Testis (tissue), 3 donors: ENCODE results near the gene HOXA13. TPM values are rescaled to one million over a fixed set of nuclear protein-coding genes. Genes with fewer than 3 reads are reported as not detected.

Experiments used
- DNase-seq: peaks from one replicate; pipeline ENCODE4 v3.0.0-alpha.2; 2019
- H3K27ac ChIP-seq, 2 donors: fragments of 200-600 bp; sonication (generic); one replicate each; pipeline ENCODE4 v1.5.1; 2019
- H3K27me3 ChIP-seq: fragments of 200-600 bp; sonication (generic); one replicate; pipeline ENCODE4 v1.5.1; 2019
- H3K36me3 ChIP-seq: fragments of 200-600 bp; sonication (generic); one replicate; pipeline ENCODE4 v1.5.1; 2017; ENCODE audit warnings: low read depth; ENCODE audit errors: missing control alignments
- H3K4me1 ChIP-seq: fragments of 200-600 bp; sonication (generic); one replicate; pipeline ENCODE4 v1.5.1; 2019
- H3K4me3 ChIP-seq, 2 donors: fragments of 200-600 bp; sonication (generic); one replicate each; pipeline ENCODE4 v1.5.1; 2017 to 2019
- H3K9me3 ChIP-seq: fragments of 200-600 bp; sonication (generic); one replicate; pipeline ENCODE4 v1.5.1; 2017
- CTCF ChIP-seq, 3 experiments: fragments of 450-650 bp in 2 of 3; fragments of 200-600 bp in 1 of 3; sonication (generic) in 1 of 3; IDR thresholded peaks; one replicate each; pipeline ENCODE4 v1.5.1; 2016 to 2019; ENCODE audit warnings: antibody characterized with exemption in 3 of 3, mild to moderate bottlenecking in 2 of 3, moderate library complexity in 1 of 3
- POLR2A ChIP-seq: fragments of 450-650 bp; IDR thresholded peaks from one replicate; pipeline ENCODE4 v1.6.1; 2017; ENCODE audit warnings: antibody characterized with exemption, mild to moderate bottlenecking, moderate library complexity
- WGBS, 2 donors: methylation state at CpG; one replicate each; pipeline ENCODE4 v1.1.5; 2018; 5-methylcytosine and 5-hydroxymethylcytosine counted together
- intact Hi-C: fragments of 100-400 bp; cut with DNase I; formaldehyde crosslinking; loops from one replicate; pipeline ENCODE4 v1.15.1; 2023; ENCODE audit warnings: low total_unique reads
- polyA plus RNA-seq: library from polyadenylated mRNA; stranded (reverse); fragments of 350-450 nt; fragmentation: Illumina TruSeq; extraction: RNeasy Lipid Tissue Mini Kit (QIAGEN cat#74804); gene quantifications from one replicate; pipeline ENCODE4 v1.2.3, GENCODE V29; 2014; ENCODE audit warnings: low read depth, low replicate concordance; ENCODE audit not compliant: insufficient read depth
- total RNA-seq, 2 donors: library from RNA; depleted of rRNA; stranded (reverse); fragments of >200 nt; gene quantifications; one replicate each; pipeline ENCODE4 v1.2.3, GENCODE V29; 2016

The HOXA13 gene
- total and polyA plus RNA-seq, 3 donors from 2014 or later = 0.30 TPM; not detected in 2

GRCh38 chr7:27207348-27207985, 7.6 kb upstream of the HOXA13 start:
- TF ChIP-seq CTCF (IDR thresholded peaks at IDR 0.05) (no peak), POLR2A (no peak)
- H3K4me3 ChIP-seq = no peak overlapping the region
- DNase-seq = no peak
- peaks cover 5% of the 10 kb centered on the region for H3K27me3 ChIP-seq
- intact Hi-C loops = no loop called here
- H3K36me3 ChIP-seq = no peaks in the 10 kb centered on the region
- no peak overlapping the region for H3K27ac ChIP-seq
- 55 to 66% methylated on average over 7 of the region's 7 CpGs for WGBS, 2 donors
- no peaks in the 10 kb centered on the region for H3K9me3 ChIP-seq
- peaks cover 15% of the 10 kb centered on the region for H3K4me1 ChIP-seq

- no peaks in the 10 kb centered on the region for H3K36me3 ChIP-seq
- WGBS, 2 donors = 11 to 18% methylated on average over 32 to 52 of the region's 52 CpGs
- H3K4me1 ChIP-seq = peaks cover 14% of the 10 kb centered on the region
- no peak for DNase-seq
- no peak overlapping the region for H3K4me3 ChIP-seq
- TF ChIP-seq POLR2A (no peak), CTCF (IDR thresholded peaks at IDR 0.05) (no peak)
- no peaks in the 10 kb centered on the region for H3K9me3 ChIP-seq
- H3K27ac ChIP-seq = no peak overlapping the region
- intact Hi-C loops = no loop called here
- peaks cover 5% of the 10 kb centered on the region for H3K27me3 ChIP-seq
These were observed 5.7 kb upstream of the HOXA13 start for GRCh38 chr7:27205325-27206280.

- no peak for DNase-seq
- WGBS, 2 donors = 3 to 10% methylated on average over 17 to 41 of the region's 41 CpGs
- TF ChIP-seq CTCF (IDR thresholded peaks at IDR 0.05) (no peak), POLR2A (no peak)
- Histone ChIP-seq H3K4me1 (peaks cover 10% of the 10 kb centered on the region), H3K4me3 (no peak overlapping the region), H3K27me3 (peaks cover 5% of the 10 kb centered on the region), H3K36me3 (no peaks in the 10 kb centered on the region), H3K9me3 (no peaks in the 10 kb centered on the region), H3K27ac (no peak overlapping the region)
- intact Hi-C loops = no loop called here
These were observed 5.0 kb upstream of the HOXA13 start for GRCh38 chr7:27204851-27205322.

- intact Hi-C loops = no loop called here
- no peaks in the 10 kb centered on the region for H3K36me3 ChIP-seq
- no peak overlapping the region for H3K4me3 ChIP-seq
- no peak for DNase-seq
- TF ChIP-seq CTCF (IDR thresholded peaks at IDR 0.05) = no peak
- TF ChIP-seq POLR2A = no peak
- H3K27me3 ChIP-seq = peaks cover 5% of the 10 kb centered on the region
- H3K9me3 ChIP-seq = no peaks in the 10 kb centered on the region
- WGBS, 2 donors = 31 to 41% methylated on average over 4 of the region's 4 CpGs
- no peak overlapping the region for H3K27ac ChIP-seq
- peaks cover 10% of the 10 kb centered on the region for H3K4me1 ChIP-seq
These were observed 4.2 kb upstream of the HOXA13 start for GRCh38 chr7:27203964-27204594.
